ENCODE measurements around the gene SMIM35.
"Not testable (repeated sequence)": the region's sequence is repeated elsewhere in the genome, so short reads cannot be mapped to it uniquely, and the experiment has no call there.

DNA sequence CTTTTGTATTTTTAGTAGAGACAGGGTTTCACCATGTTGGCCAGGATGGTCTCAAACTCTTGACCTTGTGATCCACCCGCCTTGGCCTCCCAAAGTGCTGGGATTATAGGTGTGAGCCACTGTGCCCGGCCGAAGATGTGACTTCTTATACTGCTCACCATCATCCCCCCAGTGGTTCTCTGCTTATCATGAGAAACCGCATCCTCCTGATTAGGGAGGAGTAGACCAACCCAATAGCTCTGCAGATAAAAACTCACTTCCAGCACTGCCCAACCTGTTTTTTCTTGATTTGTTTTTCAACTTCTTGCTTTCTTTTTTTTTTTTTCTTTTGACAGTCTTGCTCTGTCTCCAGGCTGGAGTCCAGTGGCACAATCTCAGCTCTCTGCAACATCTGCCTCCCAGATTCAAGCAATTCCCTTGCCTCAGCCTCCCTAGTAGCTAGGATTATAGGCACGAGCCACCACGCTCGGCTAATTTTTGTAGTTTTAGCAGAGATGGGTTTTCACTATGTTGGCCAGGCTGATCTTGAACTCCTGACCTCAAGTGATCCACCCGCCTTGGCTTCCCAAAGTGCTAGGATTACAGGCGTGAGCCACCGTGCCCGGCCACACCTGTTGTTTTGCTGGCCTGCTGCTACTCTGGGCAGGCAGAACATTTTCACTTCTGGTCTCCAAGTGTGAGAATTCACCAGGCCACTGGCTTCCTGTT lies 79.0 kb downstream of the SMIM35 start:
- TF ChIP-seq, protein P1, sequence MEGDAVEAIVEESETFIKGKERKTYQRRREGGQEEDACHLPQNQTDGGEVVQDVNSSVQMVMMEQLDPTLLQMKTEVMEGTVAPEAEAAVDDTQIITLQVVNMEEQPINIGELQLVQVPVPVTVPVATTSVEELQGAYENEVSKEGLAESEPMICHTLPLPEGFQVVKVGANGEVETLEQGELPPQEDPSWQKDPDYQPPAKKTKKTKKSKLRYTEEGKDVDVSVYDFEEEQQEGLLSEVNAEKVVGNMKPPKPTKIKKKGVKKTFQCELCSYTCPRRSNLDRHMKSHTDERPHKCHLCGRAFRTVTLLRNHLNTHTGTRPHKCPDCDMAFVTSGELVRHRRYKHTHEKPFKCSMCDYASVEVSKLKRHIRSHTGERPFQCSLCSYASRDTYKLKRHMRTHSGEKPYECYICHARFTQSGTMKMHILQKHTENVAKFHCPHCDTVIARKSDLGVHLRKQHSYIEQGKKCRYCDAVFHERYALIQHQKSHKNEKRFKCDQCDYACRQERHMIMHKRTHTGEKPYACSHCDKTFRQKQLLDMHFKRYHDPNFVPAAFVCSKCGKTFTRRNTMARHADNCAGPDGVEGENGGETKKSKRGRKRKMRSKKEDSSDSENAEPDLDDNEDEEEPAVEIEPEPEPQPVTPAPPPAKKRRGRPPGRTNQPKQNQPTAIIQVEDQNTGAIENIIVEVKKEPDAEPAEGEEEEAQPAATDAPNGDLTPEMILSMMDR (conservative IDR thresholded peaks at IDR 0.05) = not testable (repeated sequence)
- TF ChIP-seq EZH2 (IDR thresholded peaks at IDR 0.05; ENCODE audit: low read depth) = not testable (repeated sequence)

All from PC-9 (cell line).